ENCODE results near the gene FBXO27. TPM values are rescaled to one million over a fixed set of nuclear protein-coding genes. Genes with fewer than 3 reads are reported as not detected.

Gene FBXO27
- 9.2 and 11.9 TPM in 2 replicates for total RNA-seq

GRCh38 chr19:39032063-39032918 lies at the start of gene FBXO27:
Gene FBXO27, minus strand, starts transcription at chr19:39032549. Its CDS starts 322 bp downstream, at chr19:39032227.

GRCh38 chr19:38975214-38975860 lies 57.0 kb downstream of the FBXO27 start, which contains the start of gene FBXO17:
Gene FBXO17, minus strand, starts transcription at chr19:38975742. Its CDS starts 25,423 bp downstream, at chr19:38950319.

Other genes with a start within 250 kb of the FBXO27 start
- gene LGALS7B, start 243.3 kb downstream of the FBXO27 start, total RNA-seq = 222 and 322 TPM in 2 replicates
- gene LGALS4, start 219.6 kb downstream of the FBXO27 start, total RNA-seq = 0.35 TPM in 1 of 2 replicates, not detected in the other
- gene ECH1, start 200.8 kb downstream of the FBXO27 start, total RNA-seq = 61.8 and 77.0 TPM in 2 replicates
- gene HNRNPL, start 182.6 kb downstream of the FBXO27 start, total RNA-seq = 252 and 264 TPM in 2 replicates
- 5.8 and 6.6 TPM in 2 replicates for gene RINL, start 154.3 kb downstream of the FBXO27 start, total RNA-seq
- gene SIRT2, start 132.9 kb downstream of the FBXO27 start, total RNA-seq = 65.5 and 74.5 TPM in 2 replicates
- gene NFKBIB, start 132.6 kb downstream of the FBXO27 start, total RNA-seq = 27.9 and 28.5 TPM in 2 replicates
- gene CCER2, start 120.4 kb downstream of the FBXO27 start, total RNA-seq = not detected in 2 replicates
- 30.8 and 31.2 TPM in 2 replicates for gene SARS2, start 101.8 kb downstream of the FBXO27 start, total RNA-seq
- 77.9 and 86.5 TPM in 2 replicates for gene MRPS12, start 101.6 kb downstream of the FBXO27 start, total RNA-seq
- 16.1 and 19.0 TPM in 2 replicates for gene FBXO17, start 56.8 kb downstream of the FBXO27 start, total RNA-seq
- gene ACP7, start 51.8 kb upstream of the FBXO27 start, total RNA-seq = 1.4 and 1.8 TPM in 2 replicates
- gene PAK4, start 93.2 kb upstream of the FBXO27 start, total RNA-seq = 28.1 and 29.4 TPM in 2 replicates
- gene NCCRP1, start 164.4 kb upstream of the FBXO27 start, total RNA-seq = 38.0 and 41.0 TPM in 2 replicates
- not detected in 2 replicates for gene SYCN, start 171.7 kb upstream of the FBXO27 start, total RNA-seq
- gene IFNL3, start 212.5 kb upstream of the FBXO27 start, total RNA-seq = not detected in 2 replicates
- gene IFNL4, start 216.3 kb upstream of the FBXO27 start, total RNA-seq = not detected in 2 replicates
- gene IFNL2, start 235.8 kb upstream of the FBXO27 start, total RNA-seq = not detected in 2 replicates